ENCODE results near the gene MRPL19.

MRPL19 gene

DNA sequence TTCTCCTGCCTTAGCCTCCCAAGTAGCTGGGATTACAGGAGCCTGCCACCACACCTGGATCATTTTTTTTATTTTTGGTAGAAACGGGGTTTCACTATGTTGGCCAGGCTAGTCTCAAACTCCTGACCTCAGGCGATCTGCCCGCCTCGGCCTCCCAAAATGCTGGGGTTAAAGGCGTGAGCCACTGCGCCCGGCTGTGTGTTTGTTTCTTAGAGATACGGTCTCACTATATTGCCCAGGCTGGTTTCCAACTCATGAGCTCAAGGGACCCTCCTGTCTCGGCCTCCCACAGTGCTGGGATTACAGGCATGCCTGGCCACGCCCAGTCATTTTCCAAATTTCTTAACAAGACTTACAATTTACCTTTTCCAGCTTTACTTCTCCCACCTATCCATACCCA, 940 bp upstream of the MRPL19 start:
- Histone ChIP-seq H3K4me1 (ENCODE audit: insufficient read depth, insufficient read length) (no peaks in the 10 kb centered on the region), H3K4me3 (ENCODE audit: insufficient read length, low read depth) (no peak overlapping the region), H3K9me3 (ENCODE audit: insufficient read depth, low read length) (no peaks in the 10 kb centered on the region), H3K9ac (ENCODE audit: insufficient read length, low read depth) (no peak overlapping the region), H3K36me3 (ENCODE audit: insufficient read depth, insufficient read length, low read length) (peaks cover 17% of the 10 kb centered on the region), H3K27me3 (ENCODE audit: insufficient read depth, insufficient read length) (no peaks in the 10 kb centered on the region)
- TF ChIP-seq YY1 (IDR thresholded peaks at IDR 0.05; ENCODE audit: insufficient read depth, insufficient read length) (no peak), SUZ12 (IDR thresholded peaks at IDR 0.05; ENCODE audit: extremely low read depth, insufficient read depth, insufficient read length) (no peak), ZNF274 (IDR thresholded peaks at IDR 0.05; ENCODE audit: low read depth, low read length) (no peak)
- DNase-seq (ENCODE audit: low read depth, low spot score): no peak

DNA sequence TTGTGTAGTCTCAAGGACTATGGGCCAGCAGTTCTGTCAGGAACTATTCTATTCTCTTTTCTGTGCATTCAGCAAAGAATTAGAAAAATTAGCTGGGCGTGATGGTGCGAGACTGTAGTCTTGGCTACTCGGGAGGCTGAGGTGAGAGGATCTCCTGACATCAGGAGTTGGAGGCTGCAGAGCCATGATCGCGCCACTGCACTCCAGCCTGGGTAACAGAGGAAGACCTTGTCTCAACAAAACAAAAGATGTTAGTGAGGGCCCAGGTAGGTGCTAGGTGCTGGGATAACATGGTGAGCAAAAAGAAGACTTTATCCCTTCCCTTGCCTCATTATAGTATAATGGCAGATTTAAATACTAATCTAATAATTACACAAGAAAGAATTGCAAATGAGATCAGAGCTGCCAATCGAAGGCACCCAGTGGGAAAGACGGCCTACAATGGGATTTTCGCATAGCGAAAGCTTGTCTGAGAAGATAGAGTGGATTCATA, 447 bp upstream of the MRPL19 start:
- Histone ChIP-seq H3K9ac (ENCODE audit: insufficient read length, low read depth) (peak overlapping the region; percentile 56), H3K9me3 (ENCODE audit: insufficient read depth, low read length) (no peaks in the 10 kb centered on the region), H3K4me1 (ENCODE audit: insufficient read depth, insufficient read length) (no peaks in the 10 kb centered on the region), H3K4me3 (ENCODE audit: insufficient read length, low read depth) (peak overlapping the region; percentile 88), H3K27me3 (ENCODE audit: insufficient read depth, insufficient read length) (no peaks in the 10 kb centered on the region), H3K36me3 (ENCODE audit: insufficient read depth, insufficient read length, low read length) (peaks cover 22% of the 10 kb centered on the region)
- no peak for DNase-seq (ENCODE audit: low read depth, low spot score)
- TF ChIP-seq YY1 (IDR thresholded peaks at IDR 0.05; ENCODE audit: insufficient read depth, insufficient read length): no peak
- TF ChIP-seq ZNF274 (IDR thresholded peaks at IDR 0.05; ENCODE audit: low read depth, low read length): no peak
- TF ChIP-seq SUZ12 (IDR thresholded peaks at IDR 0.05; ENCODE audit: extremely low read depth, insufficient read depth, insufficient read length): no peak

GRCh38 chr2:75647771-75648170, 1.2 kb downstream of the MRPL19 start:
- no peaks in the 10 kb centered on the region for H3K9me3 ChIP-seq (ENCODE audit: insufficient read depth, low read length)
- no peaks in the 10 kb centered on the region for H3K4me1 ChIP-seq (ENCODE audit: insufficient read depth, insufficient read length)
- H3K36me3 ChIP-seq (ENCODE audit: insufficient read depth, insufficient read length, low read length): peaks cover 38% of the 10 kb centered on the region
- no peak for DNase-seq (ENCODE audit: low read depth, low spot score)
- H3K27me3 ChIP-seq (ENCODE audit: insufficient read depth, insufficient read length): no peaks in the 10 kb centered on the region
- peak overlapping the region; percentile 90 for H3K9ac ChIP-seq (ENCODE audit: insufficient read length, low read depth)
- H3K4me3 ChIP-seq (ENCODE audit: insufficient read length, low read depth): peak overlapping the region; percentile 88
- TF ChIP-seq ZNF274 (IDR thresholded peaks at IDR 0.05; ENCODE audit: low read depth, low read length): no peak

- Histone ChIP-seq H3K4me3 (ENCODE audit: insufficient read length, low read depth) (no peak overlapping the region), H3K36me3 (ENCODE audit: insufficient read depth, insufficient read length, low read length) (peaks cover 75% of the 10 kb centered on the region), H3K27me3 (ENCODE audit: insufficient read depth, insufficient read length) (no peaks in the 10 kb centered on the region), H3K9ac (ENCODE audit: insufficient read length, low read depth) (no peak overlapping the region), H3K4me1 (ENCODE audit: insufficient read depth, insufficient read length) (no peaks in the 10 kb centered on the region), H3K9me3 (ENCODE audit: insufficient read depth, low read length) (no peaks in the 10 kb centered on the region)
- DNase-seq (ENCODE audit: low read depth, low spot score): no peak
- TF ChIP-seq YY1 (IDR thresholded peaks at IDR 0.05; ENCODE audit: insufficient read depth, insufficient read length): no peak
- TF ChIP-seq SUZ12 (IDR thresholded peaks at IDR 0.05; ENCODE audit: extremely low read depth, insufficient read depth, insufficient read length): no peak
- TF ChIP-seq ZNF274 (IDR thresholded peaks at IDR 0.05; ENCODE audit: low read depth, low read length): no peak
Measured at GRCh38 chr2:75654012-75654411, 7.4 kb downstream of the MRPL19 start.

DNA sequence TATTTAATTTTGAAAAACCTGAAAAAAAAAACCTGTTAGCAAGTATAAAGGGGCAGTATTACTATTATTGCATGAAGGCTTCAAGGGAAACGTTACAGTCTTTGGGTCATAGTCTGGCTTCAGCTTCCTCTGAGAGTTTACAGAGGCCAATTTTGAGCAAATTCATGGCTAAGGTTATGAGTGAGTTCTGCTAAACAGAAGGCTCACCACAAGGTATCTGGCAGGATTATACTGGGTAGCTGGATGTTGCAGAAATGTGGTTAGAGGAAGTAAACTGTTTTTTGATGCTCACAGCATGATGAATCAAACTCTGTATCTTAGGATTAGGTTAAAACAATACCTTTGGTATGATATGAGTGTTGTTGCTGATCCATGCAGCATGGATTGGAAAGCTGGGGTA, 9.3 kb downstream of the MRPL19 start:
- H3K36me3 ChIP-seq (ENCODE audit: insufficient read depth, insufficient read length, low read length): peaks cover 66% of the 10 kb centered on the region
- H3K27me3 ChIP-seq (ENCODE audit: insufficient read depth, insufficient read length): no peaks in the 10 kb centered on the region
- no peak overlapping the region for H3K9ac ChIP-seq (ENCODE audit: insufficient read length, low read depth)
- DNase-seq (ENCODE audit: low read depth, low spot score): no peak
- H3K9me3 ChIP-seq (ENCODE audit: insufficient read depth, low read length): no peaks in the 10 kb centered on the region
- H3K4me3 ChIP-seq (ENCODE audit: insufficient read length, low read depth): no peak overlapping the region
- H3K4me1 ChIP-seq (ENCODE audit: insufficient read depth, insufficient read length): no peaks in the 10 kb centered on the region
- TF ChIP-seq ZNF274 (IDR thresholded peaks at IDR 0.05; ENCODE audit: low read depth, low read length) (no peak), SUZ12 (IDR thresholded peaks at IDR 0.05; ENCODE audit: extremely low read depth, insufficient read depth, insufficient read length) (no peak), YY1 (IDR thresholded peaks at IDR 0.05; ENCODE audit: insufficient read depth, insufficient read length) (no peak)

DNA sequence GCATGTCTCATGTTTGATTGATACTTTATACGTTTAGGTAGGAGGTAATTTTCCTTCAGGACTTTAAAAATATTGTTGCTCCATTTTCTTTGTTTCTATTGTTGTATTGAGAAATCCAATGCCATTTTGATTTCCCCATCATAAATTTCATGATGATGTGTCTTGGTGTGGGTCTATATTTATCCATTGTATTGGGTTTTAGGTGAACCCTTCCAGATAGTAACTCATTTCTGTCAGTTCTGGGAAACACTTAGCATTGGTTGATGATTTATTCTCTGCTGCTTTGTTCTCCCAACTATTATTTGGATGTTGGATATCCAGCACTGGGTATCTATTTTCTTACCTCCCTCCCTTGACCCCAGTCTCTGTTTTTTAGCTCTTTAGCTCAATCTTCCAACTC, 10.0 kb downstream of the MRPL19 start:
- H3K4me3 ChIP-seq (ENCODE audit: insufficient read length, low read depth): no peak overlapping the region
- H3K4me1 ChIP-seq (ENCODE audit: insufficient read depth, insufficient read length): no peaks in the 10 kb centered on the region
- TF ChIP-seq ZNF274 (IDR thresholded peaks at IDR 0.05; ENCODE audit: low read depth, low read length) (no peak), YY1 (IDR thresholded peaks at IDR 0.05; ENCODE audit: insufficient read depth, insufficient read length) (no peak), SUZ12 (IDR thresholded peaks at IDR 0.05; ENCODE audit: extremely low read depth, insufficient read depth, insufficient read length) (no peak)
- H3K9ac ChIP-seq (ENCODE audit: insufficient read length, low read depth): no peak overlapping the region
- DNase-seq (ENCODE audit: low read depth, low spot score): no peak
- no peaks in the 10 kb centered on the region for H3K27me3 ChIP-seq (ENCODE audit: insufficient read depth, insufficient read length)
- H3K36me3 ChIP-seq (ENCODE audit: insufficient read depth, insufficient read length, low read length): peaks cover 66% of the 10 kb centered on the region
- no peaks in the 10 kb centered on the region for H3K9me3 ChIP-seq (ENCODE audit: insufficient read depth, low read length)

DNA sequence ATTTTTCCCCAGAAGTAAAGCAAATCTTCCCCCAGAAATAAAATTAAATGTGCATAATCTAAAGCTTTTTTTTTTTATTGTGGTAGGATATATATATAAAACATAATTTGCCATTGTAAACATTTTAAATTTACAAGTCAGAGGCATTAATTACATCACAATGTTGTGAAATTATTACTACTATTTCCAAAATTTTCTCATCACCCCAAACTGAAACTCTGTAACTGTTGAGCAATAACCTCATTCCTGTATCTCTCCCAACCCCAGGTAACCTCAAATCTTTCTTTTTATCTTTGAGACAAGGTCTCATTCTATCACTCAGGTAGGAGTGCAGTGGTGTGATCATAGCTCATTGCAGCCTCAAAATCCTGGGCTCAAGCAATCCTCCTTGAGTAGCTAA, 11.2 kb downstream of the MRPL19 start:
- H3K36me3 ChIP-seq (ENCODE audit: insufficient read depth, insufficient read length, low read length): peaks cover 67% of the 10 kb centered on the region
- no peaks in the 10 kb centered on the region for H3K27me3 ChIP-seq (ENCODE audit: insufficient read depth, insufficient read length)
- TF ChIP-seq ZNF274 (IDR thresholded peaks at IDR 0.05; ENCODE audit: low read depth, low read length) (no peak), YY1 (IDR thresholded peaks at IDR 0.05; ENCODE audit: insufficient read depth, insufficient read length) (no peak), SUZ12 (IDR thresholded peaks at IDR 0.05; ENCODE audit: extremely low read depth, insufficient read depth, insufficient read length) (no peak)
- no peak for DNase-seq (ENCODE audit: low read depth, low spot score)
- H3K9me3 ChIP-seq (ENCODE audit: insufficient read depth, low read length): no peaks in the 10 kb centered on the region
- H3K4me1 ChIP-seq (ENCODE audit: insufficient read depth, insufficient read length): no peaks in the 10 kb centered on the region
- no peak overlapping the region for H3K9ac ChIP-seq (ENCODE audit: insufficient read length, low read depth)
- H3K4me3 ChIP-seq (ENCODE audit: insufficient read length, low read depth): no peak overlapping the region

DNA sequence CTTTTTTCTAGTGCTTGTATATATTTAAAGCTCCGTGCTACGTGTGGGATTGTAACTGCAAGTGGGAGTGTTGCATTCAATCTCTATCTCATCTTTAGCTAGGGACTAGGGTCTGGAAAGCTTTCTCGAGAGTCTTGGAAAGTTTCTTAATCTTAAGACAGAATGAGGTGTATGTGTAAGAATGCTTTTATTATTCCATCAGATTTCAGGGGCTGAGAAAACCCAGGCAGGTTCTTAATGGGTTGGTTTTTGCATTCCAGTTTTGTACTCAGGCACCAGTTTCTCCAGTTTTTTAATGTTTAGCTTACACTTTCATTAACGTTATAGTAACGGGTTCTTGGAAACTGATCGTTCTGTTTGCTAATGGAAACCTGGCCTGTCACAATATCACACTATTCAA, 20.3 kb downstream of the MRPL19 start:
- DNase-seq (ENCODE audit: low read depth, low spot score): no peak
- TF ChIP-seq YY1 (IDR thresholded peaks at IDR 0.05; ENCODE audit: insufficient read depth, insufficient read length): no peak
- no peak for TF ChIP-seq SUZ12 (IDR thresholded peaks at IDR 0.05; ENCODE audit: extremely low read depth, insufficient read depth, insufficient read length)
- TF ChIP-seq ZNF274 (IDR thresholded peaks at IDR 0.05; ENCODE audit: low read depth, low read length): no peak
- Histone ChIP-seq H3K9me3 (ENCODE audit: insufficient read depth, low read length) (no peaks in the 10 kb centered on the region), H3K9ac (ENCODE audit: insufficient read length, low read depth) (no peak overlapping the region), H3K4me3 (ENCODE audit: insufficient read length, low read depth) (no peak overlapping the region), H3K27me3 (ENCODE audit: insufficient read depth, insufficient read length) (no peaks in the 10 kb centered on the region), H3K36me3 (ENCODE audit: insufficient read depth, insufficient read length, low read length) (peaks cover 55% of the 10 kb centered on the region), H3K4me1 (ENCODE audit: insufficient read depth, insufficient read length) (no peaks in the 10 kb centered on the region)

Measured in NT2/D1 (cell line).